CD4-positive, alpha-beta memory T cell (primary cell): ENCODE results near the gene RPL34. TPM values are rescaled to one million over a fixed set of nuclear protein-coding genes. Genes with fewer than 3 reads are reported as not detected.

ENCODE experiments used
- CTCF ChIA-PET: fragments of 350-600 bp; sonication (Branson Sonifier 250); formaldehyde crosslinking; loops from one replicate; lab custom pipeline; 2021; ENCODE audit warnings: inconsistent platforms; ENCODE audit not compliant: partially characterized antibody; lab: Charles Lee
- POLR2A ChIA-PET: fragments of 350-600 bp; sonication (Branson Sonifier 250); formaldehyde crosslinking; loops from one replicate; lab custom pipeline; 2021; ENCODE audit not compliant: partially characterized antibody; lab: Charles Lee
- DNase-seq, 5 donors: peaks; one replicate each; pipeline versions ENCODE4 v3.0.0 to v3.0.0-alpha.2; 2020 to 2022; ENCODE audit warnings: mixed read lengths in 1 of 5
- H3K27ac ChIP-seq: one replicate; pipeline ENCODE4 v1.7.0; 2013; ENCODE audit warnings: low read depth, low read length
- H3K27me3 ChIP-seq: 2 replicates; pipeline ENCODE4 v1.7.0; 2013; ENCODE audit warnings: mild to moderate bottlenecking, low read length, moderate library complexity; ENCODE audit not compliant: insufficient read depth
- H3K36me3 ChIP-seq: 2 replicates; pipeline ENCODE4 v1.7.0; 2013; ENCODE audit warnings: mild to moderate bottlenecking, low read length, moderate library complexity; ENCODE audit not compliant: insufficient read depth
- H3K4me1 ChIP-seq: 2 replicates; pipeline ENCODE4 v1.7.0; 2013; ENCODE audit warnings: mild to moderate bottlenecking, low read length, moderate library complexity; ENCODE audit not compliant: insufficient read depth
- H3K4me3 ChIP-seq, 2 donors: one replicate each; pipeline ENCODE4 v1.7.0; 2013; ENCODE audit warnings: low read length in 2 of 2, mild to moderate bottlenecking in 1 of 2
- H3K9me3 ChIP-seq, 2 donors: one replicate each; pipeline ENCODE4 v1.7.0; 2013; ENCODE audit warnings: low read length in 2 of 2, control low read depth in 1 of 2; ENCODE audit not compliant: control insufficient read depth in 1 of 2
- H3K27ac Mint-ChIP-seq, 7 donors: one replicate each; pipeline ENCODE4 v1.8.0; 2020 to 2021; ENCODE audit warnings: mixed read lengths in 7 of 7, mild to moderate bottlenecking in 6 of 7, inconsistent platforms in 3 of 7, moderate library complexity in 3 of 7
- H3K27me3 Mint-ChIP-seq, 2 donors: one replicate each; pipeline ENCODE4 v1.8.0; 2020 to 2021; ENCODE audit warnings: mixed read lengths in 2 of 2
- H3K36me3 Mint-ChIP-seq, 2 donors: one replicate each; pipeline ENCODE4 v1.8.0; 2020 to 2021; ENCODE audit warnings: mixed read lengths in 2 of 2, inconsistent platforms in 1 of 2, mild to moderate bottlenecking in 1 of 2
- H3K4me1 Mint-ChIP-seq, 4 donors: one replicate each; pipeline ENCODE4 v1.8.0; 2020 to 2021; ENCODE audit warnings: mixed read lengths in 4 of 4, mild to moderate bottlenecking in 1 of 4
- H3K4me3 Mint-ChIP-seq, 8 donors: one replicate each; pipeline ENCODE4 v1.8.0; 2020 to 2021; ENCODE audit warnings: mixed read lengths in 8 of 8, mild to moderate bottlenecking in 7 of 8, moderate library complexity in 6 of 8, inconsistent platforms in 3 of 8
- H3K9me3 Mint-ChIP-seq, 8 donors: one replicate each; pipeline ENCODE4 v1.8.0; 2020 to 2021; ENCODE audit warnings: mixed read lengths in 8 of 8, mild to moderate bottlenecking in 5 of 8, inconsistent platforms in 3 of 8, moderate library complexity in 1 of 8
- intact Hi-C: fragments of 100-400 bp; cut with micrococcal nuclease; formaldehyde crosslinking; loops from one replicate; pipeline ENCODE4 v1.15.1; 2023
- polyA plus RNA-seq, 2 donors: library from polyadenylated mRNA; unstranded; fragments of 300-500 nt; fragmentation: Illumina TruSeq; gene quantifications; one replicate each; pipeline ENCODE4 v1.2.3, GENCODE V29; 2021
- total RNA-seq, 2 experiments: library from RNA; stranded (reverse); gene quantifications; one replicate each; pipeline ENCODE4 v1.2.3, GENCODE V29; 2021

The RPL34 gene
- total and polyA plus RNA-seq, 4 experiments from 2014 or later: 2,902 to 4,917 (median 3,899) TPM

GRCh38 chr4:108636246-108636645 is 15.9 kb downstream of the RPL34 start:
- POLR2A ChIA-PET: interaction anchor here (0.6 kb wide), 1 partner anchor 8 kb away, joined by 4 read pairs; no protein-coding TSS in a partner anchor
- CTCF ChIA-PET: interaction anchor here (1.3 to 2.1 kb wide), 2 partner anchors 11 to 617 kb away, joined by 3 to 6 read pairs; no protein-coding TSS in a partner anchor
- Mint-ChIP-seq H3K36me3 (peaks cover 23 to 39% of the 10 kb centered on the region in 2 donors), H3K27ac (peak overlapping the region in 2 of 7 donors; percentile 0 to 75), H3K9me3 (no peaks in the 10 kb centered on the region), H3K27me3 (no peaks in the 10 kb centered on the region), H3K4me1 (peaks cover 0 to 1% (median 0%) of the 10 kb centered on the region in 4 donors), H3K4me3 (no peak overlapping the region)
- Histone ChIP-seq H3K27me3 (no peaks in the 10 kb centered on the region), H3K9me3 (no peaks in the 10 kb centered on the region), H3K4me3 (no peak overlapping the region), H3K27ac (no peak overlapping the region), H3K4me1 (no peaks in the 10 kb centered on the region), H3K36me3 (peaks cover 17% of the 10 kb centered on the region)
- intact Hi-C loops: no loop called here
- DNase-seq: no peak

GRCh38 chr4:108637856-108638255 is 17.5 kb downstream of the RPL34 start:
- Histone ChIP-seq H3K36me3 (peaks cover 5% of the 10 kb centered on the region), H3K4me3 (no peak overlapping the region), H3K27me3 (no peaks in the 10 kb centered on the region), H3K4me1 (no peaks in the 10 kb centered on the region), H3K27ac (no peak overlapping the region), H3K9me3 (no peaks in the 10 kb centered on the region)
- Mint-ChIP-seq H3K4me3 (no peak overlapping the region), H3K9me3 (no peaks in the 10 kb centered on the region), H3K27ac (peak overlapping the region in 1 of 7 donors; percentile 11), H3K4me1 (peaks cover 0 to 4% (median 1%) of the 10 kb centered on the region in 4 donors), H3K27me3 (no peaks in the 10 kb centered on the region), H3K36me3 (peaks cover 18 to 24% of the 10 kb centered on the region in 2 donors)
- intact Hi-C loops: no loop called here
- ChIA-PET POLR2A (interaction anchor here (1.2 kb wide), 1 partner anchor 12 kb away, joined by 3 read pairs; the partner anchor contains the start of gene OSTC), CTCF (interaction anchor here (0.9 to 2.0 kb wide), 2 partner anchors 8 to 11 kb away, joined by 3 to 4 read pairs; no protein-coding TSS in a partner anchor)
- no peak for DNase-seq

GRCh38 chr4:108644237-108644636 is 23.9 kb downstream of the RPL34 start:
- ChIA-PET POLR2A (no interaction called here), CTCF (no interaction called here)
- no peaks in the 10 kb centered on the region for H3K36me3 ChIP-seq
- no peaks in the 10 kb centered on the region for H3K27me3 ChIP-seq
- H3K27ac Mint-ChIP-seq: peak overlapping the region in 1 of 7 donors; percentile 82
- no peak overlapping the region for H3K27ac ChIP-seq
- no peaks in the 10 kb centered on the region for H3K9me3 Mint-ChIP-seq
- no peak overlapping the region for H3K4me3 Mint-ChIP-seq
- no peak for DNase-seq
- no peaks in the 10 kb centered on the region for H3K36me3 Mint-ChIP-seq
- no peak overlapping the region for H3K4me3 ChIP-seq
- no peaks in the 10 kb centered on the region for H3K27me3 Mint-ChIP-seq
- intact Hi-C loops: no loop called here
- peaks cover 7% of the 10 kb centered on the region for H3K4me1 ChIP-seq
- peaks cover 6 to 16% (median 9%) of the 10 kb centered on the region in 4 donors for H3K4me1 Mint-ChIP-seq
- no peaks in the 10 kb centered on the region for H3K9me3 ChIP-seq

GRCh38 chr4:108646706-108647105 is 26.3 kb downstream of the RPL34 start:
- H3K9me3 ChIP-seq: no peaks in the 10 kb centered on the region
- H3K27ac ChIP-seq: no peak overlapping the region
- H3K4me1 ChIP-seq: peaks cover 21% of the 10 kb centered on the region
- no peaks in the 10 kb centered on the region for H3K27me3 ChIP-seq
- ChIA-PET POLR2A (no interaction called here), CTCF (interaction anchor here (0.8 kb wide), 1 partner anchor 706 kb away, joined by 3 read pairs; no protein-coding TSS in a partner anchor)
- no peak for DNase-seq
- peaks cover 11 to 36% (median 23%) of the 10 kb centered on the region in 4 donors for H3K4me1 Mint-ChIP-seq
- H3K27ac Mint-ChIP-seq: no peak overlapping the region
- intact Hi-C loops: no loop called here
- peaks cover 0 to 11% of the 10 kb centered on the region in 2 donors for H3K36me3 Mint-ChIP-seq
- peaks cover 0 to 2% (median 0%) of the 10 kb centered on the region in 8 donors for H3K9me3 Mint-ChIP-seq
- no peak overlapping the region for H3K4me3 ChIP-seq
- H3K4me3 Mint-ChIP-seq: no peak overlapping the region
- H3K36me3 ChIP-seq: no peaks in the 10 kb centered on the region
- no peaks in the 10 kb centered on the region for H3K27me3 Mint-ChIP-seq

- peak overlapping the region; percentile 98 to 99 (median 99) for H3K27ac Mint-ChIP-seq
- H3K4me3 ChIP-seq: peak overlapping the region; percentile 44 to 86
- H3K27ac ChIP-seq: peak overlapping the region; percentile 98
- no peaks in the 10 kb centered on the region for H3K9me3 ChIP-seq
- H3K27me3 ChIP-seq: no peaks in the 10 kb centered on the region
- ChIA-PET CTCF (interaction anchor here (0.6 to 2.5 kb wide), 2 partner anchors 631 to 1160 kb away, joined by 4 to 7 read pairs; no protein-coding TSS in a partner anchor), POLR2A (interaction anchor here (0.6 to 3.6 kb wide), 11 partner anchors 12 to 930 kb away, joined by 3 to 40 read pairs (median 4); partner anchors contain the start of genes CYP2U1, PAPSS1 and RPL34)
- peaks cover 8 to 21% of the 10 kb centered on the region in 2 donors for H3K36me3 Mint-ChIP-seq
- DNase-seq: no peak
- peaks cover 37% of the 10 kb centered on the region for H3K4me1 ChIP-seq
- intact Hi-C loops: loop anchor here (1.0 to 10.0 kb wide), 3 partner anchors 30 to 1165 kb away; partner anchors contain the start of genes GAR1, PAPSS1 and RPL34
- peak overlapping the region; percentile 80 to 99 (median 96) for H3K4me3 Mint-ChIP-seq
- peaks cover 23 to 49% (median 37%) of the 10 kb centered on the region in 4 donors for H3K4me1 Mint-ChIP-seq
- no peaks in the 10 kb centered on the region for H3K36me3 ChIP-seq
- H3K9me3 Mint-ChIP-seq: peaks cover 0 to 2% (median 0%) of the 10 kb centered on the region in 8 donors
- no peaks in the 10 kb centered on the region for H3K27me3 Mint-ChIP-seq
These were observed 29.5 kb downstream of the RPL34 start for GRCh38 chr4:108649863-108650211.

DNA sequence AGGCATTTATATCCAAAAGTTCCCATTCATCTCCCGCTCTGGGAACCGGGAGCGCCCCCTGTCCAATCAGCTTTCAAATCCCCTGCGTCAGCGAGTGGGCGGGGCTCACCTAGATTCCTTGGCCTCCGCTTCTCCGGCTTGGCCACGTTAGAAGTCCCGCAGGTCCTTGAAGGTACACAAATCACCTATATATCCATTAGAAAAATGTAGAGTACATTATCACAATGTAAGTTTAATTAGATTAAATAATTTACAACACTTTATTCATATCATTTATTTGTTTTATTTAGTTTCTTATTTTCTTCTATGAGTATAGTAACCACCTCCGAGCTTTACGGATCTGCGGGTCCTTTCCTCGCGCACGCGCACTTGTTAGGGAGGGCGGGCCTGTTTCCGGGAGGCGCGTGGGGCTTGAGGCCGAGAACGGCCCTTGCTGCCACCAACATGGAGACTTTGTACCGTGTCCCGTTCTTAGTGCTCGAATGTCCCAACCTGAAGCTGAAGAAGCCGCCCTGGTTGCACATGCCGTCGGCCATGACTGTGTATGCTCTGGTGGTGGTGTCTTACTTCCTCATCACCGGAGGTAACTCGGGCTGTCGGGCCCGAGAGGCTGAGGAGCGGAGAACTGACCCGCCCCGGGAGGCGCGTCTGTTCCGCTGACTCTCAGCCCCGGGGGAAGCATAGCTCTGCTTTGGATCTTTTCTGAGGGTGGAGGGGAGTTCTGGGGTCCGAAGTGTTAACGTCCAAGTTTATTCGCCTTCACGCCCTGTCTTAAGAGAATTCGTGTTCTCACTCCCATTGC is 30.0 kb downstream of the RPL34 start, which contains the start of gene OSTC:
Gene OSTC (plus strand): TSS at position 388 of the 802 bp plus-strand sequence. CDS start 57 bp downstream, at position 445.
- intact Hi-C loops: loop anchor here (1.0 to 10.0 kb wide), 3 partner anchors 30 to 1164 kb away; partner anchors contain the start of genes GAR1, PAPSS1 and RPL34
- H3K27me3 Mint-ChIP-seq: no peaks in the 10 kb centered on the region
- H3K9me3 Mint-ChIP-seq: peaks cover 0 to 2% (median 0%) of the 10 kb centered on the region in 8 donors
- H3K27me3 ChIP-seq: no peaks in the 10 kb centered on the region
- peak; percentile 91 to 95 (median 93) for DNase-seq
- H3K4me3 ChIP-seq: peak within 1 kb of the TSS; percentile 77 to 86
- H3K36me3 Mint-ChIP-seq: peaks cover 9 to 22% of the 10 kb centered on the region in 2 donors
- H3K4me1 ChIP-seq: peaks cover 37% of the 10 kb centered on the region
- peak within 1 kb of the TSS; percentile 98 for H3K27ac ChIP-seq
- CTCF ChIA-PET: interaction anchor here (0.6 to 2.5 kb wide), 2 partner anchors 631 to 1160 kb away, joined by 4 to 7 read pairs; no protein-coding TSS in a partner anchor
- peak within 1 kb of the TSS; percentile 98 to 99 (median 99) for H3K27ac Mint-ChIP-seq
- H3K4me1 Mint-ChIP-seq: peaks cover 23 to 50% (median 37%) of the 10 kb centered on the region in 4 donors
- no peaks in the 10 kb centered on the region for H3K36me3 ChIP-seq
- H3K9me3 ChIP-seq: no peaks in the 10 kb centered on the region
- POLR2A ChIA-PET: interaction anchor here (0.6 to 3.6 kb wide), 11 partner anchors 13 to 930 kb away, joined by 3 to 40 read pairs (median 4); partner anchors contain the start of genes CYP2U1, PAPSS1 and RPL34
- peak within 1 kb of the TSS; percentile 93 to 99 (median 98) for H3K4me3 Mint-ChIP-seq
